Kidney (tissue), 14 donors: ENCODE measurements around the gene OSTM1. TPM values are rescaled to one million over a fixed set of nuclear protein-coding genes. Genes with fewer than 3 reads are reported as not detected.
"Not testable (repeated sequence)": the region's sequence is repeated elsewhere in the genome, so short reads cannot be mapped to it uniquely, and the experiment has no call there.

ENCODE experiments used
- DNase-seq, 5 donors: peaks; one replicate each; pipeline ENCODE4 v3.0.0-alpha.2; 2013 to 2020
- FAIRE-seq: peaks from 2 replicates; lab custom pipeline; 2012; peaks lifted over from hg19 to GRCh38; lab: Jason Lieb, UNC
- H3K27ac ChIP-seq, 2 donors: one replicate each; pipeline ENCODE4 v1.7.0; 2013; ENCODE audit warnings: low read depth in 2 of 2, low read length in 2 of 2, inconsistent platforms in 1 of 2
- H3K27me3 ChIP-seq: one replicate; pipeline ENCODE4 v1.7.1; 2013; ENCODE audit warnings: low read length, inconsistent platforms; ENCODE audit not compliant: control insufficient read depth, insufficient read depth
- H3K36me3 ChIP-seq, 3 donors: one replicate each; pipeline versions ENCODE4 v1.7.0 to v1.7.1; 2013; ENCODE audit warnings: low read length in 3 of 3, control low read depth in 1 of 3, inconsistent platforms in 1 of 3; ENCODE audit not compliant: insufficient read depth in 3 of 3, control insufficient read depth in 2 of 3
- H3K4me1 ChIP-seq, 3 donors: one replicate each; pipeline versions ENCODE4 v1.7.0 to v1.7.1; 2013; ENCODE audit warnings: low read length in 3 of 3, inconsistent platforms in 1 of 3, low read depth in 1 of 3; ENCODE audit not compliant: control insufficient read depth in 2 of 3, insufficient read depth in 2 of 3
- H3K4me3 ChIP-seq, 3 donors: one replicate each; pipeline versions ENCODE4 v1.7.0 to v1.8.1; 2013; ENCODE audit warnings: low read length in 3 of 3, control low read depth in 1 of 3, inconsistent platforms in 1 of 3
- H3K9ac ChIP-seq, 3 donors: one replicate each; pipeline versions ENCODE4 v1.7.0 to v1.7.1; 2013; ENCODE audit warnings: low read length in 3 of 3, control low read depth in 1 of 3, inconsistent platforms in 1 of 3
- H3K9me3 ChIP-seq, 3 donors: one replicate each; pipeline versions ENCODE4 v1.7.0 to v1.7.1; 2013; ENCODE audit warnings: low read length in 3 of 3, control low read depth in 1 of 3, inconsistent platforms in 1 of 3; ENCODE audit not compliant: control insufficient read depth in 2 of 3, insufficient read depth in 1 of 3
- intact Hi-C: fragments of 100-400 bp; cut with DNase I; formaldehyde crosslinking; loops from one replicate; pipeline ENCODE4 v1.11.1; 2022
- polyA plus RNA-seq: library from polyadenylated mRNA; stranded (reverse); fragments of 350-450 nt; fragmentation: Illumina TruSeq; extraction: RNeasy Lipid Tissue Mini Kit (QIAGEN cat#74804); gene quantifications from one replicate; pipeline ENCODE4 v1.2.3, GENCODE V29; 2014; ENCODE audit warnings: low read depth, low replicate concordance; ENCODE audit not compliant: insufficient read depth
- total RNA-seq: library from RNA; stranded (reverse); fragmentation: NEBNext Ultra II Directional; extraction: Animal tissue kit (Norgen Biotek cat#: 25700); gene quantifications from one replicate; pipeline ENCODE4 v1.2.1, GENCODE V29; 2021
- TF ChIP-seq, protein P1 (sequence below): IDR thresholded peaks from 3 replicates; pipeline ENCODE4 v1.5.1; 2012; ENCODE audit warnings: mild to moderate bottlenecking, moderate library complexity, borderline replicate concordance; ENCODE audit not compliant: insufficient read depth; ENCODE audit errors: extremely low read depth
- donor health status: control.
- donor health status: control.
- donor health status: control.
- donor health status: control.
- donor health status: control.
- donor health status: DM: yes; HTN: yes; CAD: no.
- donor health status: Normal renal cell carcinoma (clear cell type).

The OSTM1 gene
- total and polyA plus RNA-seq, 2 donors from 2014 or later = 19.8 to 34.5 TPM

DNA sequence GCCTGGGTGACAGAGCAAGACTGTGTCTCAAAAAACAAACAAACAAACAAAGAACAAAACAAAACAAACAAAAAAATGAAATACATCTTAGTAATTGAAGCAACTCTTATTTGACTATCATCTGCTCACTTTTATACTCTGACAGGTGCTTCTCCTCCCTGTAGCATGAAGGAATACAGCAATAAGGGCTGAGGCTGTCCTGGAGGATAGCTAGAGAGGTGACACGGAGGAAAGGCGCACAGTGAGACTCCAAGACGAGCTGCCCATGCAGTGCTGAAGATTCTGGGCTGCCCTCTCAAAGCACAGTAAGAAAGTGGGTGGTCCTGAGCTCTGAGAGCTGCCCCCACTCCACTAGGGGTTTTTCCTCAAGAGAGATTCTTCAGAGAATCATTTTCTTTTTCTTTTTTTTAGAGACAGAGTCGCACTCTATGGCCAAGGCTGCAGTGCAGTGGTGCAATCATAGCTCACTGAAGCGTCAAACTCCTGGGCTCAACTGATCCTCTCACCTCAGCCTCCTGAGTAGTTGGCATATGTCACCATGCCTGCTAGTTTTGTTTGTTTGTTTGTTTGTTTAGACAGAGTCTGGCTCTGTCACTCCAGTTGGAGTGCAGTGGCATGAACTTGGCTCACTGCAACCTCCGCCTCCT, 50.0 kb downstream of the OSTM1 start:
- FAIRE-seq (no peak), DNase-seq (no peak)
- H3K36me3 ChIP-seq = no peaks in the 10 kb centered on the region
- intact Hi-C loops = no loop called here
- H3K9me3 ChIP-seq = no peaks in the 10 kb centered on the region
- H3K27ac ChIP-seq = no peak overlapping the region
- no peak overlapping the region for H3K4me3 ChIP-seq
- no peaks in the 10 kb centered on the region for H3K4me1 ChIP-seq
- TF ChIP-seq, protein P1, sequence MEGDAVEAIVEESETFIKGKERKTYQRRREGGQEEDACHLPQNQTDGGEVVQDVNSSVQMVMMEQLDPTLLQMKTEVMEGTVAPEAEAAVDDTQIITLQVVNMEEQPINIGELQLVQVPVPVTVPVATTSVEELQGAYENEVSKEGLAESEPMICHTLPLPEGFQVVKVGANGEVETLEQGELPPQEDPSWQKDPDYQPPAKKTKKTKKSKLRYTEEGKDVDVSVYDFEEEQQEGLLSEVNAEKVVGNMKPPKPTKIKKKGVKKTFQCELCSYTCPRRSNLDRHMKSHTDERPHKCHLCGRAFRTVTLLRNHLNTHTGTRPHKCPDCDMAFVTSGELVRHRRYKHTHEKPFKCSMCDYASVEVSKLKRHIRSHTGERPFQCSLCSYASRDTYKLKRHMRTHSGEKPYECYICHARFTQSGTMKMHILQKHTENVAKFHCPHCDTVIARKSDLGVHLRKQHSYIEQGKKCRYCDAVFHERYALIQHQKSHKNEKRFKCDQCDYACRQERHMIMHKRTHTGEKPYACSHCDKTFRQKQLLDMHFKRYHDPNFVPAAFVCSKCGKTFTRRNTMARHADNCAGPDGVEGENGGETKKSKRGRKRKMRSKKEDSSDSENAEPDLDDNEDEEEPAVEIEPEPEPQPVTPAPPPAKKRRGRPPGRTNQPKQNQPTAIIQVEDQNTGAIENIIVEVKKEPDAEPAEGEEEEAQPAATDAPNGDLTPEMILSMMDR = no peak
- no peak overlapping the region for H3K9ac ChIP-seq
- H3K27me3 ChIP-seq = no peaks in the 10 kb centered on the region

DNA sequence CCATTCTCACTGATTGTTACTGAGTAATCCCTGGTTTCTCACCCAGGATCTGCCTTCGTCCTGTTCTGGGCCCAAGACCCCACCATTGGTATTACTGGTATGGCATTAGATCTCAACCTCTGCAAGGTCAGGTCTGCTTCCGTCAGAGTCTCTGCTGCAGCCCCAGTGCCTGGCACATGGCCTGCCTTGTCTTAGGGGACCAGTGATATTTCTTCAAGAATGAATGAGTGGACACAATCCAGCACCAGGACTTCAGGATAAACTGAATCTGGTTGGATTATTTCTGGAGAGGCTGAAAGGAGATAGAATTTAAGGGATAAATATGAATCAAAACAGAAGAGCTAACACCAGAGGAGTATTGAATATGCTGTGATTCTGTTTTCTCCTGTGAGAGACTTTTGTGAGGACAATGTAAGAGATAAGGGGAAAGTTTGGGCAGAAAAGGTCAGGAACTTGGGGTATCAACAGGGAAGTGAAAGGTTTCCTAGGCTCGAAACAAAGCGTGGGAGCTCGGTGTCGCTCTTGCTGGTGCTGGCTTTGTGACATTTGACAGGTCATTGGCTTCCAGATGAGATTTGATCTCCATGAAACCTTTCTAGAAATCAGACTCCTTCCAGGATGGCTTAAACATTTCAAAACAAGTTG, 53.9 kb downstream of the OSTM1 start:
- DNase-seq = no peak
- intact Hi-C loops = no loop called here
- Histone ChIP-seq H3K36me3 (no peaks in the 10 kb centered on the region), H3K9ac (no peak overlapping the region), H3K27me3 (no peaks in the 10 kb centered on the region), H3K4me3 (no peak overlapping the region), H3K9me3 (no peaks in the 10 kb centered on the region), H3K27ac (no peak overlapping the region), H3K4me1 (no peaks in the 10 kb centered on the region)
- TF ChIP-seq, protein P1 = no peak
- no peak for FAIRE-seq

GRCh38 chr6:108016283-108016682, 58.3 kb downstream of the OSTM1 start:
- H3K36me3 ChIP-seq, DNase-seq, H3K27ac ChIP-seq, H3K27me3 ChIP-seq, H3K4me1 ChIP-seq, H3K4me3 ChIP-seq, H3K9ac ChIP-seq, FAIRE-seq, H3K9me3 ChIP-seq, intact Hi-C loops: not testable (repeated sequence)

DNA sequence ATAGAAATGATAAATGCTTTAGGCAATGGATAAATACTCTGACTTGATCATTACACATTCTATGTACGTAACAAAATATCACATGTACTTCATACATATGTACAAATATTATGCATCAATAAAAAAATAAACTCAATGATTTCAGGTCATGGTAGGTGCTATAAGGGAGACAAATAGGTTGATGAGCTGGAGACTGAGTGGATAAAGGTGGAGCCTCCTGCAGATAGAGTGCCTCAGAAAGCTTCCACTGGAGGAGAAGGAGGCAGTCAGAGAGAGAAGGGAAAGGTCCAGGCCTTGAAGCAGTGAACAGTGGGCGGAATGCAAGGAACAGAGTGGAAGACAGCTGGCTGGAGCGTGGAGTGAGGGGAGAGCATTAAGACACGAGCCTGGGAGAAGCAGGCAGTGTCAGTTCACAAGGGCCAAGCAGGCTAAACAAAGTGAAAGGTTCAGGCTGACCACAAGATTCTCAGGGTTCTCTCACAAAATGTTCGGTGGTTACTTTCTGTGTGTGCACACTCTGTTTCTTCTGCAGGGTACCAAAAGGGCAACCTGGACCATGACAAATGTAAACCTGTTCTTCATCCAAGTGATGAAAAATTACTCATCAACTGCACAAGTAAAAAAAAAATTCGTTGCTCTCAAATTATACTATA, 60.6 kb downstream of the OSTM1 start:
- FAIRE-seq (no peak), DNase-seq (no peak)
- TF ChIP-seq, protein P1 = no peak
- peaks cover 0 to 6% (median 0%) of the 10 kb centered on the region in 3 donors for H3K9me3 ChIP-seq
- intact Hi-C loops = no loop called here
- no peak overlapping the region for H3K9ac ChIP-seq
- no peaks in the 10 kb centered on the region for H3K36me3 ChIP-seq
- H3K27me3 ChIP-seq = no peaks in the 10 kb centered on the region
- H3K4me1 ChIP-seq = no peaks in the 10 kb centered on the region
- no peak overlapping the region for H3K27ac ChIP-seq
- H3K4me3 ChIP-seq = no peak overlapping the region
